ENCODE results near the gene KIRREL3.

Gene KIRREL3

DNA sequence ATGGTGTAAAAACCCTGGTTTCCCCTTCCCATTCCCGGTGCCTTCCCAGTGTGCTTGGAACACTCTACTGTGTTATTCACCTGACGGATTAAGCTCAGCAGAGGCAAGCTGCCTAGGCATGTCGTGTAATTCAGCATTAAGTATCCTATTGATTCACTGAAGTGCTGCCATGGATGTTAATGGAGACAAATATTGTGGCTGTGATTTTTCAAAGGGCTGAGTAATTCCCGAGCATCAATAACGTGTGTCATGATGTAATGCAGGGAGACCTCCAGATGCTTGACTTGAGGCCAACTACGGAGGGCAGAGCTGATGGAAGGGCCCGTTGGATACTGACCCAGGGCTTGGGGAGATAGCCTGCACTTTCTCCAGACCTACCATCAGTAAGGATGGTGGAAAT lies 376.1 kb downstream of the KIRREL3 start:
- no peak for DNase-seq

DNA sequence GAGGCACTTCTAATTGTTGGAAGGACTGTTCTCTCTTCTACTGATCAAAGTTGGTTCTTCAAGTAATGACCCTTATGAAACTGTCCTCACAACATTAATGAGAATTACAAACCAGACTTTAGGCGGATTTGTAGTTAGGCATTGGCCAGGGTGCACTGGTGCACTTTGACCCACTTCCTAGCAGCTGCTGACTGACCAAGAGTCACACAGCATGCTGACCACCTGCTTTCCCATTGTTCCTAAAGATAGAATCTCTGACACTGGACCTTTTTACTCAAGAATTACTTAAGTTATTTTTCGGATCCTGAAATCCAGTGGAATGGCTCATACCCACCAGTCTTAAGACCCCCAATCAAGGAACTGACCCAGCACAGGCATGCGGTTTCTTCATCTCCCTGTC lies 381.1 kb downstream of the KIRREL3 start:
- no peak for DNase-seq

DNA sequence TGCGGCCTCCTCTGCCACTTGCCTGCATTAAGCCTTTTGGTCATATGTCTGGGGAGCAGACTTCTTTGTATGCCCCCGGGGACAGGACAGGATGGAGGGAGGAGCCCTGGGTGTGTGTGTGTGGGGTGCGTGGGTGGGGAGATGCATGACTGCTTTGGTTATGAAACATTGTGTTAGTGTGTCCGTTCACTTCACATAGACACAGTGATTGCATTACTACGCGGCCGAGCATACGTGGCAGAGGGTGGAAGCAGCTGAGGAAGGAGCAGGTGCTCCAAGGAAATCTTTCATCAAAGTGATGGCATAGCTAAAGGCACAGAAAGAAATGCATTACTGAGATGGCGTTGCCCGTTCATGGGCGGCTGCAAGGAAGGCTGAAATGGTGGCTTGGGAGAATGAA lies 384.7 kb downstream of the KIRREL3 start:
- DNase-seq = no peak

DNA sequence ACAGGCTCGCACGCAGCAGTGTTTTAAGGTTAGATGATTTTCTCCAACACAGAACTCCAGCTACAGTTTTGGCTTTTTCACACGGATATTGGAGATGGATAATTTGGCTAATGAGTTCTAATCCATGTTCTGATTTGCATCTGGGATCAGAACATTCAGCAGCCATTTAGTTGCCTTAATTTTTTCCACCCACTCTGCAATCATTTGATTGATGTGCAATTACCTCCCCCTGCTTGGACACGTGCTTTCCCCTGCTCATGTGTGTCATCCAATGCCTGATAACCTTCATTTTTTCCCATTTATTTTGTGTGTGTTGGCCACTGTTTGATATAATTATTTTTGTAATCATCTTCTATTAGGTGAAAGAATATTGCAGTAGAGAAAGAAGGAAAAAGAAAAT lies 387.3 kb downstream of the KIRREL3 start:
- no peak for DNase-seq

DNA sequence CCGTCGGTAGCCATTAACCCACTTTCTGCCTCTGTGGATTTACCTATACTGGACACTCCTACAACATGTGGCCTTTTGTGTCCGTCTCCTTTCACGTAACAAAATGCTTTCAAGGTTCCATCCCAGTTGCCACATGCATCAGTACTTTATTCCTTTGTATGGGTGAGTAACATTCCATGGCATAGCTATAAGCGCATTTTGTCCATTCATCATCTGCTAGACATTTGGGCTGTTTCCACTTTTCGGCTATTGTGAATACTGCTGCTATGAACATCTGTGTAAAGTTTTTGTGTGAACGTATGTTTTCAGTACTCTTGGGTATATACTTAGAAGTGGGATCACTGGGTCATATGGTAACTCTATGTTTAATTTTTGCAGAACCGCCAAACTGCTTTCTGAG lies 387.9 kb downstream of the KIRREL3 start:
- no peak for DNase-seq

DNA sequence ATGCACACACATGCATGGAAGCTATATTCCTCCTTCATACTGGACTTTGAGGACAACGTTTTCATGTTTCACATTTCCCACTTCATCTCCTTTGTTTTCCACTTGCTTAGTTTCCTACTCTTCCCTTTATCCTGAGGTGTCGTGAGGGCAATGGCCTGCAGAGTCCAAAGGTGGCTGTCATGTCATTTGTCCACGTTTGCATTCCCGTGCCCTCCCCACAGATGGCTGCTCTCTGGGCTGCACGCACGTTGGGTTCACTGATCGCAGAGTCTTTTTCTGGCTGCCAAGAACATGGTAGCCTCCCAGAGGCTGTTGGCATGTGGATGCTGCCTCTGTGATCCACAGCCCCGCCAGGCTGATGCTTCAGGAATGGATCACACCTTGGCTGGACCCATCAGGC lies 389.1 kb downstream of the KIRREL3 start:
- no peak for DNase-seq

DNA sequence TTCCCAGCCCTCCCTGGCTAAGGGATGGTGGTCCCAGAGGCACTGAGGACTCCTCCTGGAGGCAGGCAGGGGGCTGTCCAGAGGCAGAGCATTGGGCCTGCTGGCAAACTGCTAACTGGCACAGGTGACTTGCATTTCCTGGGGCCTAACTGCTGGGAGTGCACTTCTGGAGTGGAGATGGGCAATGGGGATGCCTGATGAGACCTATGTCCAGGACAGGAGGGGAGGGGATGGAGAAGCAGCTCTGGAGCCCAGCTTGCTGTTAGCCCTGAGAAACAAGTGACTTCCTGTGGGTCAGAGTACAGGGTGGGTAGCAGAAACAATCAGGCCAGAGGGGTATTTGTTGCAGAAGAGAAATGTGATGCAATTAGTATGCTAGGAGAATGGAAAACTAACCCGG lies 391.9 kb downstream of the KIRREL3 start:
- no peak for DNase-seq

DNA sequence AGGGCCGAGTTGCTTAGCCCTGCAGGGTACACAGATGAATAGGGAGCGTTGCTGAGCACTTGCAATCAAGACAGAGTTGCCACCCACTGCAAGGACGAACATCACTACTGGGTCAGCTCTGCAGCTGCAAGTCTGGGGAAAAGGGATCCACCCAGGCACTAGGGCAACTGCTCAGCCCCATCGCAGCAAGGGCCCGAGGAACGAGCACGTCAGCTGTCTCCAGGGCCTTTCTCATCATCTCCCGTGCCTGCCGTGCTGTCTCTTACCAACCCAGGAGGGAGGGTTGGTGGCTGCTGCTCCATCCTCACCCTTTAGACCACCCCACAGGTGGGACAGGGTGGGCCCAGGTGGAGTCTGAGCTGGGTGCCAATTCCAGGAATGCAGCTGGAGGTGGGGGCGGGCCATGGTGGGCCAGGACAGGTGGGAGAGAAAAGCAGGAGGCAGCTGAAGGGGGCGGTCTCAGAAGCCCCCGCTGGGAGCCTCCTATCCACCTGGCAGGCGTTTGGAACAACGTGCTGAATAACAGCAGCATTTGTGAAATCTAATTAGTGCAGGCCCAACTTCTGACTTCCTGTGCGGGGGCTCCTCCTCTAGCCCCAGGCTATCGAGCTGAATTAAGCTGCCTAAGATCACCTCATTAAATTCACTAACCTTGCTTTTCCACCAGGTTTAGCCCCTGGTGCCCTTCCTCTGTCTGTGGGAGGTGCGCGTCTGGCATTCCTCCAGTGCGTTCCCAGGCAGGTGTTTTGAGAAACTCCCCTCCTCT lies 392.6 kb downstream of the KIRREL3 start:
- no peak for DNase-seq

DNA sequence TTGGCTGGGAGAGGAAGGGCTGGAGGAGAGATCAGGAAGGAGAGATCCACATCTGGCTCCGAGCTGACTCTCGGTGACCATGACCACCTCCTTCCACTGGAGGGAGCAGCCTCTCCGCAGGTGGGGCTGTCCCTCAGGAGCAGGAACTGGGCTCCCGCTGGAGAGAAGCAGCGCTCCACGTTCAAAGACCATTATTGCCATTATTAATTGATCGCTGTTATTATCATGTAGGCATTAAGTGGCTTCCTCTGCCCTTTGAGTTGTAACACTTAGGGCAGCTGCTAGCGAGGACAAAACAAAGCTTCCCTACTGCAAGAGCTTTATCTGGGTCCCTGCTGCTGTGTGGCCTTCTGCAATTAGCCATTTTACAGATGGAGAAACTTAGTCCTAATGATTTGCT lies 393.2 kb downstream of the KIRREL3 start:
- DNase-seq = no peak

DNA sequence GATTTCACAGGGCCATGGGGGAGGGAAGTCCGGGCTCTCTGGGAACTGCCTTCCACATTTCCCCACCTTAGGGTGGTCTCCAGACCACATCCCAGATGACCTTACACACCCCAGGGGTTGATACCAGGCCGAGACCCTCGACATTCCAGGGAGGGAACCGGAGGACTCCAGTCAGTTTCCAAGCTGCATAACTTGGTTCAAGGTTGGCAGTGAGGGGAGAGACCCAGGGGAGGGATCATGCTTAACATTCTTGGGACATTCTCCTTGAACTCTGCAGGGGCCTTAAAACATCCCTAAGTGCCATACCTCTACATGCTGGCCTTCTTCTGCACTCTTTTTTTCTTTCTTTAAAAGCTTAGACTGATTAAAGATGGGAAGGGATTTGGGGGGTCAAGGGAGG lies 394.1 kb downstream of the KIRREL3 start:
- no peak for DNase-seq

DNA sequence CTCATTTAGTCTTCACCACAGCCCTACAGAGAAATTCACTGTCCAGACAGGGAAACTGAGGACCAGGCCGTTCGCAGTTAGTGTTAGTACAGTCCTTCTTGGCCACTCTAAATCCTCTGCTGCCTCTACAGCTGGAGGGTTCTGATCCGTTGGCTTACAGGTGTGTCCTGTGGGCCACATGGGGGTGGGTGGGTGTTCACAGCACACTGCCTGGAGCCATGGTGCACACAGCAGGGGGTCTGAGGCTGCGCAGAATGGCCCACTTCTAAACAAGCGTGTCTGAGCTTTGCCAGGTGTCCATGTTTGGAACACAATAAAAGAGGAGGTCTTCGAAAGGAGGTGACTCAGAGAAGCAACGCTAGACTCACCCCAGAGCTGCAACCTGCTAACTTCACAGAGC lies 396.1 kb downstream of the KIRREL3 start:
- DNase-seq = no peak

DNA sequence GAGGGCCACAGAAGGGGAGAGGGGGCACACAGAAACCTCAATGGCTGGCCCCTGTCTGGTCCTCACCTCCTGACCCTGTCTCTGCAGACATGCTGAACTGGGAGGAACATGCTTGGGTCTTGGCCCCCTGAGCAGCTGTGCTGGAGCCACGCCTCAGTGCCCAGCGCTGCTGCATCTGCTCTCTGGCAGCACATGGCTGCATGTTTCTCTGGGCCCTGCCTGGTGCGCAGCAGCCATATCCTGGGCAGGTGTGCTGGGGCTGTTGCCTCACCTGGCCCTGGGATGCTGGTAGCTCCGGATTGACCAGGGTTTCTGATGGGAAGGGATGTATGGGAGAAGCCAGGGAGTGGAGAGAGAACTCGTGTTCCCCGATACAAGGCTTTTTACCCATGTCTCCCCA lies 397.1 kb downstream of the KIRREL3 start:
- no peak for DNase-seq

DNA sequence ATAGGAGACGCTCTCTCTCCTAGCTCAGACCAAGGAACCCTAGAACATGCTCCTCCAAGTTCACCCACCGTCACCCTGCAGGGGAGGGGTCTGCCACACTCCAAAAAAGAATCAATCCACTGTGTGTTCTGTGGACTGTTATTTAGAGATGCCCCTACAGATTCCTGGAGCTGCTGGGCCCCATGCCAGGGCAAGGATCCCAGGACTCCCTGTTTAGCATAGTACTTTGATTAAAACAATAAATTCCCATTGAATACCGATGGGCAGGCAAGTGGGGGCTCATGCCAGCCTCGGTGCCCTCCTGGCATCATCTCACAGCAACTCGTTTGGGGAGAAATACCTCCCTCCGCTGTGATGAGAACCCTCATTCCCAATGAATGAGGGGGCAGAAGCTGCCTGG lies 397.6 kb downstream of the KIRREL3 start:
- no peak for DNase-seq

DNA sequence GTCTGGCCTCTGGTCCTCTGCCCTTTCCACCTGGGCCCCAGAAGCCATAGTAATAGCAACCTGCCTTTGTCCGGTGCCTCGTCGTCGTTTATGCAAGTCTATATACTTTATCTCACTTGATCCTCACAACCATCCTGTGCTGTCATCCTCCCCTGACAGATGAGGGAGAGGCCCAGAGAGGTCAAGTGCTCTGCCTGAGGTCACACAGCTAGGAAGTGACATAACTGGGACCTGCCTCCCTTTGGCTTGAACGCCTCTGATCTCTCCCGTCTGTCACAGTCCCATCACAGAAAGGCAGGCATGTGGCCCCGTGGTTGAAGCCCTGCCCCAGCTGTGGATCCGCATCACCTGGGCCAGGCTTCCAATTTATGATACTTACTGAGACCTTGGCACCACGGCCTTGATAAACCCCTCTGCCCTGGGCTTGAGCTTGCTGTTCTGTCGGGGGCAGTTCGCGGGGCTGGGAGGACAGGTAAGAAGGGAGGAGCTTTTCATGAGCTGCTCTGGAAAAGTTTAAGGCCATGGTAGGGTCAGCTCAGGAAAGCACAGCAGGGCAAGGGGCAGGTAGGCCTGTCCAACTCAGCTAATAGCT lies 398.1 kb downstream of the KIRREL3 start:
- no peak for DNase-seq

DNA sequence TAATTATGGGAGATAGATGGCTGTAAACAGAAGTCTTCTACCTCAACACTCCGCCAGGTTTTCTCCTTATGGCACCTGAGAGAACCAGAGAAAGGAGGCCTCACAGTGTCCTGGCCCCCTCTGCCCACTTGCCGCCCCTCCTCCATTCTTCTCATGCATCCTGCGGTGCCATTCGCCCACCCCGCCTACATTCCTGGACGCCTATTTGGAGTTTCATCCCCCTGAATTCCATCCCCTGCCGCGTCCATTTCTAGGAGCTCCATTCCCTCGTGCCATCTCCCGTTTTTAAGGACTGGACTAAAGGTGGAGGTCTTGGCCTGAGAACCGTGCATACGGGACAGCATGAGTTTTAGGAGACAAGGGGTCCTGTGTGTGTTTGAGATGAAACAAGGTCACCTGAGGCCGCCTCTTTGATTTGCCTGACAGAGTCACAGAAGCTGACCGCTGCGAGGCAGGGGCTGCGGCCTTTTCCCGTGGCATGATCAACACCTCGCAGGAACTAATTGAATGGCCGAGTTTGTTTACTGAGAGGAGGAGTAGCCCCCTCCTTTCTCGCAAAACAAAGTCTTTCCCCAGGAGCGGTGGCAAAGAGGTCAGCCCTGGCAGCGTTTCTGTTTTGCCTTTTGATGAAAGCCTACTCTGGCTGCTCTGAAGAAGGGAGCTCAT lies 398.9 kb downstream of the KIRREL3 start:
- DNase-seq = no peak

DNA sequence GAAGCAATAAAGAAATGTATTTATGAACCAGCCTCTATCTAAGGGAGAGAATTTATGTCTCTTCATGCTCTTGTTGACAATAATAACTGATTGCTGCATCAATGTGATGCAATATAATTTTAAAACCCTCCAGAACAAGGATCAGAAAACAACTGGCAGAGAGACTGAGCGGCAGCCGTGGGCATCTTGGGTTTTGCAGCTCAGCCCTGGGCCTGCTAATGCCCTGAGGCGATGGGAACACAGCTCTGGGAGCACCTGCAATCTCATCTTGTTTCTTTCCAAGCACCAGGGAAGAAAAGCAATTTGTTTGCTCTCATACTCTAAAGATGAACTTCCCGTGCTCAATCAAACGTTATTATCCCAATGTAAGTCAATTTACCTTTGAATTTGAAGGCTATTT lies 399.4 kb downstream of the KIRREL3 start:
- no peak for DNase-seq

DNA sequence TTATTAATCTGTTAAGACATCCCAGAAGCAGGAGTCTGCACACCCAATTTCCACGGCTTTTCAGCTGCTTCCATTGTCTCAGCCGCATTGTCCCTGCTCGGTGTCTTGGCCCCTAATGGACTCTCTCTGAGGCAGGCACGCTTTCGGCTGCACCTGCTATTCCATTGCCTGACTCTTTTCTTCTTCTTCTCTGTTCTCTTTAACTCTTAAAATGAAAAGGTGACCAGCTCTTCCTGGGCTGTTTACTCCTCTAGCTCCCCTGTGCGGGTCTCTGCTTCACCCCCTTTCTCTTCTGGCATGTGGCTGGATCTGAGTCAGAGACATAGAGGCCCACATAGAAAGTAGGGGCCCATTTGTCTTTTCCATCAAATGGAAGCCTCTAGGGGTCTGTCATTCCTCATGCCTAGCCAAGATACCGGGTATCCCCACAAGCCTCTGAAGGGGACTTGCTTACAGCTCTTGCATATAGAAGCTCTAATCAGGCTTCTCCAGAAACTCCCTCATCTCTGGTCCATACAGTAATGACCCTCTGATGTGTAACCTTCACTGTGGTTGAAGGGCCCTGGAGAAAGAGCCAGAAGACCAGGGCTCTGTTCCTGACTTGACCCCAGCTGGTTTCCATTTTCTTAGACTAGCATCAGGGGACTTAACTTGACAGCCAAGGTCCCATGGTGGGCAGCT lies 401.2 kb downstream of the KIRREL3 start:
- DNase-seq = no peak

DNA sequence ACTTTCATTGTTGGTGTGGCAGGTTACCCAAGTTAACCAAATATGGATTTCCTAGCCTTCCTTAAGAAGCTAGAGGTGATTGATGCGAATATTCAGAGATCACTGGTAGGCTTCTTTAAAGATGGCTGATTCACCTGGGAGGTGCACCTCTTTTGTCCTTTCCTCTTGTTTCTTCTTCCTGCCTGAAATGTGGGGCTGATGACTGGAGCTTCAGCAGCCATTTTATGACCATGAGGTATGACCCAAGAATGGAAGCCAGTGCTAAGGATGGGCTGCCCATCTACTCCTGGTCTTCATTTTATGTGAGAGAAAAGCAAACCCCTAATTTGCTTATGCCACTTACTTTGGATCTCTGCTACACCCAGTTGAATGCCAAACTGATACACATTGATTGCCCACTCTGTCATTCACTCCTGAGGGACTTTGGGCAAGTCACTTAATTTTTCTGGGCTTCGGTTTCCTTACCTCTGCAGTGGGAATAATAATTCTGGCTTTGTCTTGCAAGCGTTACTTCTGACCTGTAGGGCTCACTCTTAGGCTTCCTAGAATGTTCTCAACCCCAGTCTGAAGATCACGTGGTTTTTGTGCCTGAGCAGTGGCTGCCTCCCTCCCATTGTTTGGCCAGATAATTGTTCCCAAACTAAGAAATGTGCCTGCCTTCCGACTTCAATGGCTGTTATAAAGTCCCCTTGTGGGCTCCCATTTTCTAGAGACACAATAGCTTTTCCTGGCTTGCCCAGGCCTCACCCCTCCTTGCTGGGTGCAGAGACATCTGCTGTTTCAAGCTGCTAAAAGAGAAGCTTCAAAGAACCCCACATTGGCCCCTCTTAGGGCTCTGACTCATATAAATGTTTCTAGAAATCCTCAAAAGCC lies 402.0 kb downstream of the KIRREL3 start:
- DNase-seq = no peak

DNA sequence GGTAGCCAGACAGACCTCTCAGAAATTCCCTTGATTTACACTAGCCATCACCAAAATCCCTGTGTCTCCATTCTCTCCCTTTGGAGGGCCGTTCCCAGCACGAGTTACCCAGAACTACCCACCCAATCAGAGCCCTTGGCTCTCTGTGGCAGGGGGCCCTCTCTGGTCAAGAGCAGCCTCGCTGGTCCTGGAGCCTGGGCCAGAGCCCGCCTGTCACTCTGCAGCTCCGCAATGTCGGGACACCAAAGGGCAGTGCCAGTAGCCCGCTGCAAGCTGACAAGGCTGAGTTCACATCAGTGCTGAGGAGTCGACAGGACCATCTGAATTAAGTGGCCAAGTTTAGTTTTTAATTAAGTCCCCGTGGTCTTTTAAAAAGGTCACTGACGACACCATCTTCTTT lies 403.5 kb downstream of the KIRREL3 start:
- no peak for DNase-seq

DNA sequence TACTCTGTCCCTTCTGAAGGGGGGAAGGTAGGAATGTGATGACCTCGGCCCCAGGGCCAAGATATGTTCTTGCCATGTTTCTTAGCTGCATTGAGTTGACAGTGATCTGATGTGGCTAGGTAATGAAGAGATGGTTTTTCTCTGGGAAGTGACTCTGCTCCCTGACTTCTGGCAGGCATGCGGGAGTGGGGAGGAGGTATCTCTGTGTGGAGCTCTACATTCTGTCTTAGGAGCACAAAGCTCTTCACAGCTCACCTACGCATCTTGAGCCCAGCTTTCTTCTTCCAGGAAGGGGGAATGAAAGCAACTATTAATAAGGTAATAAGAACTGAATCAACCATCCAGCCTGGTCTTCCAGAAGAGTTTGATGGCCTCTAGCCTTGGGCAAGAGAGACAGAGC lies 404.1 kb downstream of the KIRREL3 start:
- DNase-seq = no peak

DNA sequence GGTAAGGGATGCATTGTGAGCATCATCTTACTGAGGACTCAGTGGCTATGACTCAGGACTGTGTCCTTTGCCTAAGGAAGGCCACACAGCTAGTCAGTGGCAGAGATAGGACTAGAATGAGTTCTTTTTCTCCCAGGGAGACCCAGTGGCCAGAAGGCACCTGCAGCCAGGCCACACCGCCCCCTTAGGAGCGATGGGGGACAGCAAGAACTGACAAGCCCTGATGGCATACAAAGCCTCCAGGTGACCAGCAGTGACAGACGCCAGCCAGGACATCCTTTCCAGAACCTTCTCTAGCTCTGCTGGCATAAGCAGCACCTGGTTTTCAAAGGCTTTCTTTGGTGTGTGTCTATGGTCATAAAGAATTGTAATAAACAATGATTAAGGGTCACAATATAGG lies 405.0 kb downstream of the KIRREL3 start:
- no peak for DNase-seq

DNA sequence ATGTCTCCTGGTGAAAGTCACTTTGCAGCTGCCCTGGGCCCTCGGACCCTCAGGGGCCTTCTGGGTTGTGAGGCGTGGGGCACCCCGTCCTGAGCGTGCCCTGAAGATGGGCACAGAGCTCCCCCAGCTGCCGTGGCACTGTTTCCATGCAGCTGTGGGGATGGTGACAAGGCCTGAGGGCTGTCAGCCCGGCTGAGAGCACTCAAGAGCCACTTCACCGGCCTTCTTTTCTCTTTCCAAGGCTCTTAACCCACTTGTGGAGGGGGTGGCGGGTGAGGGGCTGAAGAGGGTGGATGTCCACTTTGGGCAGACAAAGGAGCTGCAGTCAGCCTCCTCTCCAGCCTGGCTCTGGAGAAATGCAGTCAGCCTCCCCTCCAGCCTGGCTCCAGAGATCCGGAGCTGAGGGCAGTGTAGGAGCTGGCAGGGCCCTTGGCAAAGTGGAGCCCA lies 405.6 kb downstream of the KIRREL3 start:
- DNase-seq = no peak

All from T-helper 9 cell (primary cell).